CD8-positive, alpha-beta memory T cell (primary cell): Measurements from ENCODE around the gene MT3. TPM values are rescaled to one million over a fixed set of nuclear protein-coding genes. Genes with fewer than 3 reads are reported as not detected.

Experiments
- CTCF ChIA-PET: fragments of 350-600 bp; sonication (Branson Sonifier 250); formaldehyde crosslinking; loops from one replicate; lab custom pipeline; 2021; ENCODE audit warnings: antibody characterized with exemption; lab: Charles Lee
- POLR2A ChIA-PET: fragments of 350-600 bp; sonication (Branson Sonifier 250); formaldehyde crosslinking; loops from one replicate; lab custom pipeline; 2021; ENCODE audit warnings: antibody characterized with exemption; lab: Charles Lee
- DNase-seq, 5 donors: peaks; one replicate each; pipeline versions ENCODE4 v3.0.0 to v3.0.0-alpha.2; 2020 to 2022; ENCODE audit warnings: mixed read lengths in 1 of 5
- H3K27ac ChIP-seq: one replicate; pipeline ENCODE4 v1.7.0; 2013; ENCODE audit warnings: low read depth, mild to moderate bottlenecking, low read length, moderate library complexity
- H3K27me3 ChIP-seq: 2 replicates; pipeline ENCODE4 v1.7.0; 2013; ENCODE audit warnings: low read length, mild to moderate bottlenecking; ENCODE audit not compliant: insufficient read depth, poor library complexity, severe bottlenecking
- H3K36me3 ChIP-seq: 2 replicates; pipeline ENCODE4 v1.7.0; 2013; ENCODE audit warnings: mild to moderate bottlenecking, low read length, moderate library complexity; ENCODE audit not compliant: insufficient read depth
- H3K4me1 ChIP-seq: 2 replicates; pipeline ENCODE4 v1.7.0; 2013; ENCODE audit warnings: mild to moderate bottlenecking, low read length, moderate library complexity; ENCODE audit not compliant: insufficient read depth
- H3K4me3 ChIP-seq: 2 replicates; pipeline ENCODE4 v1.7.0; 2013; ENCODE audit warnings: mild to moderate bottlenecking, low read length
- H3K9me3 ChIP-seq: 2 replicates; pipeline ENCODE4 v1.7.0; 2013; ENCODE audit warnings: mild to moderate bottlenecking, low read length
- H3K27ac Mint-ChIP-seq, 8 donors: one replicate each; pipeline ENCODE4 v1.8.0; 2020 to 2021; ENCODE audit warnings: mixed read lengths in 8 of 8, mild to moderate bottlenecking in 6 of 8, inconsistent platforms in 3 of 8, moderate library complexity in 3 of 8
- H3K27me3 Mint-ChIP-seq, 2 donors: one replicate each; pipeline ENCODE4 v1.8.0; 2020 to 2021; ENCODE audit warnings: mixed read lengths in 2 of 2, mild to moderate bottlenecking in 1 of 2, moderate library complexity in 1 of 2
- H3K36me3 Mint-ChIP-seq, 3 donors: one replicate each; pipeline ENCODE4 v1.8.0; 2020 to 2021; ENCODE audit warnings: mixed read lengths in 3 of 3, inconsistent platforms in 1 of 3, mild to moderate bottlenecking in 1 of 3
- H3K4me1 Mint-ChIP-seq, 3 donors: one replicate each; pipeline ENCODE4 v1.8.0; 2020 to 2021; ENCODE audit warnings: mixed read lengths in 3 of 3, inconsistent platforms in 1 of 3, mild to moderate bottlenecking in 1 of 3
- H3K4me3 Mint-ChIP-seq, 7 donors: one replicate each; pipeline ENCODE4 v1.8.0; 2020 to 2021; ENCODE audit warnings: mixed read lengths in 7 of 7, mild to moderate bottlenecking in 6 of 7, moderate library complexity in 4 of 7, inconsistent platforms in 2 of 7
- H3K9me3 Mint-ChIP-seq, 5 donors: one replicate each; pipeline ENCODE4 v1.8.0; 2020 to 2022; ENCODE audit warnings: mixed read lengths in 5 of 5, mild to moderate bottlenecking in 3 of 5, moderate library complexity in 2 of 5, inconsistent platforms in 1 of 5
- polyA plus RNA-seq: library from polyadenylated mRNA; unstranded; fragments of 300-500 nt; fragmentation: Illumina TruSeq; gene quantifications from one replicate; pipeline ENCODE4 v1.2.3, GENCODE V29; 2021
- total RNA-seq, 2 experiments: library from RNA; stranded (reverse); gene quantifications; one replicate each; pipeline ENCODE4 v1.2.3, GENCODE V29; 2021

The MT3 gene
- total and polyA plus RNA-seq, 3 experiments from 2014 or later, result 0.94 to 0.99 TPM; not detected in 1

GRCh38 chr16:56639045-56639444 lies 49.7 kb downstream of the MT3 start:
- H3K9me3 ChIP-seq, result no peaks in the 10 kb centered on the region
- peaks cover 30% of the 10 kb centered on the region for H3K4me1 ChIP-seq
- DNase-seq, result no peak
- Mint-ChIP-seq H3K9me3 (no peaks in the 10 kb centered on the region), H3K27ac (no peak overlapping the region), H3K4me1 (peaks cover 33 to 56% (median 48%) of the 10 kb centered on the region in 3 donors), H3K27me3 (peaks cover 50 to 66% of the 10 kb centered on the region in 2 donors), H3K36me3 (no peaks in the 10 kb centered on the region), H3K4me3 (no peak overlapping the region)
- peaks cover 52% of the 10 kb centered on the region for H3K27me3 ChIP-seq
- H3K27ac ChIP-seq, result no peak overlapping the region
- POLR2A ChIA-PET, result no interaction called here
- CTCF ChIA-PET, result interaction anchor here (1.8 kb wide), 1 partner anchor 15 kb away, joined by 4 read pairs; no protein-coding TSS in a partner anchor
- H3K4me3 ChIP-seq, result no peak overlapping the region
- H3K36me3 ChIP-seq, result no peaks in the 10 kb centered on the region

GRCh38 chr16:56640076-56640475 lies 50.7 kb downstream of the MT3 start:
- H3K36me3 Mint-ChIP-seq, result no peaks in the 10 kb centered on the region
- H3K4me3 Mint-ChIP-seq, result no peak overlapping the region
- ChIA-PET POLR2A (no interaction called here), CTCF (interaction anchor here (1.8 kb wide), 1 partner anchor 16 kb away, joined by 4 read pairs; no protein-coding TSS in a partner anchor)
- no peaks in the 10 kb centered on the region for H3K9me3 Mint-ChIP-seq
- H3K27ac Mint-ChIP-seq, result no peak overlapping the region
- Histone ChIP-seq H3K27me3 (peaks cover 42% of the 10 kb centered on the region), H3K27ac (no peak overlapping the region), H3K9me3 (no peaks in the 10 kb centered on the region), H3K36me3 (no peaks in the 10 kb centered on the region), H3K4me3 (no peak overlapping the region), H3K4me1 (peaks cover 30% of the 10 kb centered on the region)
- DNase-seq, result no peak
- H3K4me1 Mint-ChIP-seq, result peaks cover 31 to 53% (median 50%) of the 10 kb centered on the region in 3 donors
- H3K27me3 Mint-ChIP-seq, result peaks cover 40 to 58% of the 10 kb centered on the region in 2 donors

Other genes starting within 250 kb of the MT3 start
- 10 to 100 TPM; 64.3 to 70.1 TPM for gene AMFR, start 164.0 kb upstream of the MT3 start, total RNA-seq
- gene AMFR, start 164.0 kb upstream of the MT3 start, polyA plus RNA-seq, result 39.8 TPM
- 100 to 1,000 TPM; 334 to 359 TPM for gene NUDT21, start 138.2 kb upstream of the MT3 start, total RNA-seq
- gene NUDT21, start 138.2 kb upstream of the MT3 start, polyA plus RNA-seq, result 77.2 TPM
- gene OGFOD1, start 138.0 kb upstream of the MT3 start, total RNA-seq, result 10 to 100 TPM; 87.9 to 91.9 TPM
- 114 TPM for gene OGFOD1, start 138.0 kb upstream of the MT3 start, polyA plus RNA-seq
- gene BBS2, start 69.5 kb upstream of the MT3 start, total RNA-seq, result 10 to 100 TPM; 16.2 to 19.1 TPM
- gene BBS2, start 69.5 kb upstream of the MT3 start, polyA plus RNA-seq, result 37.7 TPM
- not detected for gene MT4, start 24.5 kb upstream of the MT3 start, total RNA-seq
- gene MT4, start 24.5 kb upstream of the MT3 start, polyA plus RNA-seq, result not detected
- 100 to 1,000 TPM; 285 to 349 TPM for gene MT2A, start 19.1 kb downstream of the MT3 start, total RNA-seq
- 435 TPM for gene MT2A, start 19.1 kb downstream of the MT3 start, polyA plus RNA-seq
- 100 to 1,000 TPM; 153 to 163 TPM for gene MT1E, start 36.3 kb downstream of the MT3 start, total RNA-seq
- gene MT1E, start 36.3 kb downstream of the MT3 start, polyA plus RNA-seq, result 40.4 TPM
- gene MT1M, start 43.1 kb downstream of the MT3 start, total RNA-seq, result not detected
- not detected for gene MT1M, start 43.1 kb downstream of the MT3 start, polyA plus RNA-seq
- gene MT1A, start 49.1 kb downstream of the MT3 start, total RNA-seq, result under 1 TPM in 1 of 2 experiments, not detected in 1; 0.71 TPM
- gene MT1A, start 49.1 kb downstream of the MT3 start, polyA plus RNA-seq, result not detected
- gene MT1B, start 62.4 kb downstream of the MT3 start, total RNA-seq, result not detected
- not detected for gene MT1B, start 62.4 kb downstream of the MT3 start, polyA plus RNA-seq
- 10 to 100 TPM; 17.9 to 18.6 TPM for gene MT1F, start 68.4 kb downstream of the MT3 start, total RNA-seq
- 60.7 TPM for gene MT1F, start 68.4 kb downstream of the MT3 start, polyA plus RNA-seq
- 10 to 100 TPM; 41.0 to 46.8 TPM for gene MT1G, start 78.5 kb downstream of the MT3 start, total RNA-seq
- not detected for gene MT1G, start 78.5 kb downstream of the MT3 start, polyA plus RNA-seq
- gene MT1H, start 80.3 kb downstream of the MT3 start, total RNA-seq, result 1 to 10 TPM; 4.8 to 5.5 TPM
- gene MT1H, start 80.3 kb downstream of the MT3 start, polyA plus RNA-seq, result not detected
- gene MT1X, start 92.9 kb downstream of the MT3 start, total RNA-seq, result 10 to 100 TPM; 85.4 to 93.8 TPM
- 181 TPM for gene MT1X, start 92.9 kb downstream of the MT3 start, polyA plus RNA-seq
- gene NUP93, start 140.6 kb downstream of the MT3 start, total RNA-seq, result 100 to 1,000 TPM; 153 to 155 TPM
- gene NUP93, start 140.6 kb downstream of the MT3 start, polyA plus RNA-seq, result 93.8 TPM